A673 (cell line): ENCODE data around the gene ABHD17A.

Experiments
- EZH2 ChIP-seq: fragments of 200-600 bp; sonication (generic); IDR thresholded peaks from 2 replicates; pipeline ENCODE4 v1.6.1; 2017; ENCODE audit warnings: borderline replicate concordance, low read depth, mild to moderate bottlenecking, mixed read lengths, antibody characterized with exemption, low read length; ENCODE audit not compliant: poor library complexity, severe bottlenecking
- TF ChIP-seq, protein P1 (sequence below): fragments of 300-800, 200-600 bp; sonication (generic); conservative IDR thresholded peaks from 2 replicates; pipeline ENCODE4 v1.5.1; 2017; ENCODE audit warnings: low read depth, mild to moderate bottlenecking, antibody characterized with exemption, low read length, moderate library complexity, mixed read lengths

DNA sequence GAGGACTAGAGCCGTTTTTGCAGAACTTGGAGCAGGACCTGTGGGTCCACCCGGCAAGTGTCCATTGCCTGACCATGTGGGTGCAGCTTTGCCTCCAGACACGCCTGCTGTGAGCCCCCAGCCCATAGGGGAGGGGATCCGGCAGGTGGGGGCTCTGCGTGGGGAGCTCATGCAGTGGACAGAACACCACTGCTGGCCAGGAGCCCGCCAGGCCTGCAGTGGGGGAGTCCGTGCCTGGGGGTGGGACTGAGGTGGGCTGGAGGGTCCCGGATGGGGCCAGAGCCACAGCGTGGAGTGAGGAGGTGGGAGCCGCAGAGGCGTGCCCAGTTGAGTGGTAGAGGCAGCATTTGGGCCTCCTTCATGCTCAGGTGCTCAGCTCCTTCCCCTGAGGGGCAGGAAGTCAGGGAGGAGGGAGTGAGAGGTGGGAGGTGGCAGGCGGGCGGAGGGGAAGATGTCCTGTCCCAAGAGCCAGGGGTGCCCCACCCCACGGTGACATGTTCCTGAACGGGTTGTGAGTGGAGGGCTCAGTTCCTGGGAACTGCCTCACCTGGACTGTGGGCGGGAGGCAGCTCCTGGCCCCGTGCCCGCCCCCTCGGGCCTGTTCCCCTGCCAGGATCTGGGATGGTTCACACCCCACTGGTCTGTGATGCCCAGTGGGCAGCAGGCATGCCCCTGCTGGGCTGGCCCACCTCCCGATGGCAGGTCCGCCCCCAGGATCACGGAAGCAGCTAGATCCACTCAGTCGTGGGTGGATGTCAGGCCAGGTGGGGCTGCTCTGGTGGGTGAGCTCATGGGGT, 28.7 kb upstream of the ABHD17A start:
- TF ChIP-seq, protein P1, sequence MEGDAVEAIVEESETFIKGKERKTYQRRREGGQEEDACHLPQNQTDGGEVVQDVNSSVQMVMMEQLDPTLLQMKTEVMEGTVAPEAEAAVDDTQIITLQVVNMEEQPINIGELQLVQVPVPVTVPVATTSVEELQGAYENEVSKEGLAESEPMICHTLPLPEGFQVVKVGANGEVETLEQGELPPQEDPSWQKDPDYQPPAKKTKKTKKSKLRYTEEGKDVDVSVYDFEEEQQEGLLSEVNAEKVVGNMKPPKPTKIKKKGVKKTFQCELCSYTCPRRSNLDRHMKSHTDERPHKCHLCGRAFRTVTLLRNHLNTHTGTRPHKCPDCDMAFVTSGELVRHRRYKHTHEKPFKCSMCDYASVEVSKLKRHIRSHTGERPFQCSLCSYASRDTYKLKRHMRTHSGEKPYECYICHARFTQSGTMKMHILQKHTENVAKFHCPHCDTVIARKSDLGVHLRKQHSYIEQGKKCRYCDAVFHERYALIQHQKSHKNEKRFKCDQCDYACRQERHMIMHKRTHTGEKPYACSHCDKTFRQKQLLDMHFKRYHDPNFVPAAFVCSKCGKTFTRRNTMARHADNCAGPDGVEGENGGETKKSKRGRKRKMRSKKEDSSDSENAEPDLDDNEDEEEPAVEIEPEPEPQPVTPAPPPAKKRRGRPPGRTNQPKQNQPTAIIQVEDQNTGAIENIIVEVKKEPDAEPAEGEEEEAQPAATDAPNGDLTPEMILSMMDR: no peak
- no peak for TF ChIP-seq EZH2
